Right lobe of liver (tissue), 6 donors: ENCODE results near the gene TMEM130. TPM values are rescaled to one million over a fixed set of nuclear protein-coding genes. Genes with fewer than 3 reads are reported as not detected.

Source experiments
- ATAC-seq, 4 donors: fragments of 200-7000 bp; cut with Tn5 transposase; one replicate each; pipeline ENCODE4 v1.9.1; 2020; ENCODE audit warnings: mild to moderate bottlenecking in 4 of 4, moderate library complexity in 4 of 4
- DNase-seq, 3 donors: peaks; one replicate each; pipeline ENCODE4 v3.0.0-alpha.2; 2020
- H3K27ac ChIP-seq, 3 donors: fragments of 200-600 bp; one replicate each; pipeline ENCODE4 v1.8.0; 2022
- H3K27me3 ChIP-seq, 2 donors: fragments of 200-600 bp; one replicate each; pipeline ENCODE4 v1.8.0; 2022
- H3K36me3 ChIP-seq, 4 donors: fragments of 200-600 bp; sonication (generic) in 1 of 4; one replicate each; pipeline versions ENCODE4 v1.5.1 to v1.8.0; 2017 to 2022; ENCODE audit warnings: control low read depth in 1 of 4
- H3K4me1 ChIP-seq, 4 donors: fragments of 200-600 bp; sonication (generic) in 1 of 4; one replicate each; pipeline versions ENCODE4 v1.5.1 to v1.8.0; 2017 to 2022; ENCODE audit warnings: control low read depth in 1 of 4
- H3K4me3 ChIP-seq, 3 donors: fragments of 200-600 bp; one replicate each; pipeline ENCODE4 v1.8.0; 2022
- H3K9me3 ChIP-seq, 4 donors: fragments of 200-600 bp; sonication (generic) in 1 of 4; one replicate each; pipeline versions ENCODE4 v1.5.1 to v1.8.0; 2017 to 2022; ENCODE audit warnings: control low read depth in 1 of 4
- POLR2A ChIP-seq: fragments of 450-650 bp; IDR thresholded peaks from one replicate; pipeline ENCODE4 v1.6.1; 2017; ENCODE audit warnings: antibody characterized with exemption, mild to moderate bottlenecking
- WGBS: methylation state at CpG from one replicate; pipeline ENCODE4 v1.1.6; 2018; ENCODE audit warnings: low coverage, low lambda C conversion rate; ENCODE audit not compliant: insufficient coverage; ENCODE audit errors: missing lambda C conversion rate; 5-methylcytosine and 5-hydroxymethylcytosine counted together
- intact Hi-C, 2 donors: fragments of 100-400 bp; cut with DNase I; formaldehyde crosslinking; loops; one replicate each; pipeline versions ENCODE4 v1.11.2 to v1.14.1; 2022
- long read RNA-seq: library from polyadenylated mRNA; unstranded; transcript quantifications from one replicate; pipeline ENCODE4 v2.0.0, GENCODE V29; 2019
- total RNA-seq, 6 experiments: library from RNA; depleted of rRNA in 2 of 6; stranded (reverse); fragments of >200 nt in 2 of 6; fragmentation: NEBNext Ultra II Directional in 3 of 6; extraction: Animal tissue kit (Norgen Biotek cat#: 25700) in 3 of 6; gene quantifications; one replicate each; pipeline versions ENCODE4 v1.1.0 to v1.2.4, GENCODE V29; 2016 to 2023
- TF ChIP-seq, protein P1 (sequence below), 4 donors: fragments of 200-600 bp in 3 of 4; fragments of 450-650 bp in 1 of 4; IDR thresholded peaks; one replicate each; pipeline versions ENCODE4 v1.5.1 to v1.8.0; 2016 to 2022; ENCODE audit warnings: antibody characterized with exemption in 4 of 4, mild to moderate bottlenecking in 2 of 4
- donor health status: DM: no; HTN: yes; CAD: no.
- donor health status: DM: no; HTN: no; CAD: no.
- donor health status: DM: no; HTN: no; CAD: no.
- donor health status: DM: no; HTN: yes; CAD: no.
- donor health status: DM: no; HTN: yes; CAD: no.

TMEM130 gene, protein sequence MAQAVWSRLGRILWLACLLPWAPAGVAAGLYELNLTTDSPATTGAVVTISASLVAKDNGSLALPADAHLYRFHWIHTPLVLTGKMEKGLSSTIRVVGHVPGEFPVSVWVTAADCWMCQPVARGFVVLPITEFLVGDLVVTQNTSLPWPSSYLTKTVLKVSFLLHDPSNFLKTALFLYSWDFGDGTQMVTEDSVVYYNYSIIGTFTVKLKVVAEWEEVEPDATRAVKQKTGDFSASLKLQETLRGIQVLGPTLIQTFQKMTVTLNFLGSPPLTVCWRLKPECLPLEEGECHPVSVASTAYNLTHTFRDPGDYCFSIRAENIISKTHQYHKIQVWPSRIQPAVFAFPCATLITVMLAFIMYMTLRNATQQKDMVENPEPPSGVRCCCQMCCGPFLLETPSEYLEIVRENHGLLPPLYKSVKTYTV
- not detected for total RNA-seq
- long read RNA-seq: 0 reads

DNA sequence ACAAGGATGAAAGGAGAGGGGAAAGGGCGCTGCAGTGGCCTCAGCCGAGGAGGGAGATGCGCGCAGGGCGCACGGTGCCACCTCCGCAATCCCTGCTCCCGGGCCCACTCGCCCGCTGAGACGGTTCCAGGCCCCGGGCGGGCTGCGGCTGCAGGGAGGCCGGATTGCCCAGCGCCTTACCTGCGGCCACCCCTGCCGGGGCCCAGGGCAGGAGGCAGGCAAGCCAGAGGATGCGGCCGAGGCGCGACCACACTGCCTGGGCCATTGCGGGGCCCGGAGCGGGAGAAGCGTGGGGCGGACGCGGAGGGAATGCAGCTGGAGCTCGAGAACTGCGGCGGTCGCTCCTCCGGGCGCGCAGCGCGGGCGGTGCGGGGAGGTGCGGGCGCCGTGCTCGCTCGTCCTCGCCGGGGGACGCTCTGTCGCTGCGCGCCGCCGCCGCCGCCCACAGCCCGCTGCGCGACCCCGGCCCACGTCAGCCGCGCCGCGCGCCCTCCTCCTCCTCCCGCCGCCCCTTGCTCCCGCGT is at the start of gene TMEM130:
TMEM130 (minus strand) TSS at position 418 of the 524 bp plus-strand sequence; CDS start at position 265, 153 bp downstream.
- DNase-seq (peak in 1 of 3 donors; percentile 41), ATAC-seq (peak in 1 of 4 donors; percentile 7)
- no peak within 1 kb of the TSS for H3K4me3 ChIP-seq
- no peaks in the 10 kb centered on the region for H3K4me1 ChIP-seq
- H3K27me3 ChIP-seq: peaks cover 0 to 5% of the 10 kb centered on the region in 2 donors
- H3K9me3 ChIP-seq: no peaks in the 10 kb centered on the region
- TF ChIP-seq, protein P1, sequence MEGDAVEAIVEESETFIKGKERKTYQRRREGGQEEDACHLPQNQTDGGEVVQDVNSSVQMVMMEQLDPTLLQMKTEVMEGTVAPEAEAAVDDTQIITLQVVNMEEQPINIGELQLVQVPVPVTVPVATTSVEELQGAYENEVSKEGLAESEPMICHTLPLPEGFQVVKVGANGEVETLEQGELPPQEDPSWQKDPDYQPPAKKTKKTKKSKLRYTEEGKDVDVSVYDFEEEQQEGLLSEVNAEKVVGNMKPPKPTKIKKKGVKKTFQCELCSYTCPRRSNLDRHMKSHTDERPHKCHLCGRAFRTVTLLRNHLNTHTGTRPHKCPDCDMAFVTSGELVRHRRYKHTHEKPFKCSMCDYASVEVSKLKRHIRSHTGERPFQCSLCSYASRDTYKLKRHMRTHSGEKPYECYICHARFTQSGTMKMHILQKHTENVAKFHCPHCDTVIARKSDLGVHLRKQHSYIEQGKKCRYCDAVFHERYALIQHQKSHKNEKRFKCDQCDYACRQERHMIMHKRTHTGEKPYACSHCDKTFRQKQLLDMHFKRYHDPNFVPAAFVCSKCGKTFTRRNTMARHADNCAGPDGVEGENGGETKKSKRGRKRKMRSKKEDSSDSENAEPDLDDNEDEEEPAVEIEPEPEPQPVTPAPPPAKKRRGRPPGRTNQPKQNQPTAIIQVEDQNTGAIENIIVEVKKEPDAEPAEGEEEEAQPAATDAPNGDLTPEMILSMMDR (IDR thresholded peaks at IDR 0.05): no peak
- no peak for TF ChIP-seq POLR2A
- WGBS: no CpG with 5 or more reads among the region's 69 CpGs
- no peak within 1 kb of the TSS for H3K27ac ChIP-seq
- intact Hi-C loops: no loop called here
- H3K36me3 ChIP-seq: no peaks in the 10 kb centered on the region

DNA sequence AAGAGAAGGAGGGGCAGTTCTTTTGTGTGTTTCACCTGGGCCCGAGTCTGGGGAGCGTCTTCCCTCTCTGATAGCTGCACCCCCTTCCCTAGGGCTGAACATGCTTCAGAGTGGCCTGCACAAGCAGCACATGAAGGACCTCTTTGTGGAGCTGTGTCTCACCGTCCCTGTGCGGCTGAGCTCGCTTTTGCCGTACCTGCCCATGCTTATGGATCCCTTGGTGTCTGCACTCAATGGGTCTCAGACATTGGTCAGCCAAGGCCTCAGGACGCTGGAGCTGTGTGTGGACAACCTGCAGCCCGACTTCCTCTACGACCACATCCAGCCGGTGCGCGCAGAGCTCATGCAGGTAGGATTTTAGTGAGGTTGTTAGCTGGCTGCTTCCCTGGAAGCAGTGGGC is 47.5 kb upstream of the TMEM130 start:
- Histone ChIP-seq H3K9me3 (no peaks in the 10 kb centered on the region), H3K4me1 (peaks cover 0 to 5% (median 2%) of the 10 kb centered on the region in 4 donors), H3K4me3 (no peak overlapping the region), H3K27me3 (no peaks in the 10 kb centered on the region), H3K36me3 (peaks cover 7 to 59% (median 25%) of the 10 kb centered on the region in 4 donors), H3K27ac (no peak overlapping the region)
- DNase-seq (no peak), ATAC-seq (no peak)
- TF ChIP-seq, protein P1 (IDR thresholded peaks at IDR 0.05): no peak
- no peak for TF ChIP-seq POLR2A
- intact Hi-C loops: no loop called here
- WGBS: 63% methylated on average over 2 of the region's 12 CpGs

DNA sequence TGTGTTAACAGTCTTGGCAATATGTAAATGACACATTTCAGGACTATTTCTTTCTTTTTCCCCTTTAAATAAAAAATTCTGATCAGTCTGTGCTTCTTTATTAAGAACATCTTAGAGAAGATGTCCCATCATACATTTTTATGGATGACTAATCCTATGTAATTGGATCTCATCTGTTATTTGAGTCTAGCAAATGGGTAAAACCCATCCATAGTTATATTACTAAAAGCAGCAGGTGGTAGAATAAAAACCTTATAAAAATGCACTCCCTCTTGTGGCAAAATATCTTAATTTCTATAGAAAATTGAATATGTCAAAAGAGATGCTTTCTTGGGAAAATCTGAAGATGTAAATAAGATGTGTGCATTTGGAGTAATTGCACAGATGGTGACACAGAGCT is 43.8 kb upstream of the TMEM130 start:
- peaks cover 7 to 88% (median 38%) of the 10 kb centered on the region in 4 donors for H3K36me3 ChIP-seq
- H3K4me3 ChIP-seq: no peak overlapping the region
- H3K4me1 ChIP-seq: no peaks in the 10 kb centered on the region
- no peaks in the 10 kb centered on the region for H3K27me3 ChIP-seq
- H3K9me3 ChIP-seq: no peaks in the 10 kb centered on the region
- ATAC-seq (no peak), DNase-seq (no peak)
- intact Hi-C loops: no loop called here
- no peak overlapping the region for H3K27ac ChIP-seq
- TF ChIP-seq POLR2A: no peak
- TF ChIP-seq, protein P1 (IDR thresholded peaks at IDR 0.05): no peak

DNA sequence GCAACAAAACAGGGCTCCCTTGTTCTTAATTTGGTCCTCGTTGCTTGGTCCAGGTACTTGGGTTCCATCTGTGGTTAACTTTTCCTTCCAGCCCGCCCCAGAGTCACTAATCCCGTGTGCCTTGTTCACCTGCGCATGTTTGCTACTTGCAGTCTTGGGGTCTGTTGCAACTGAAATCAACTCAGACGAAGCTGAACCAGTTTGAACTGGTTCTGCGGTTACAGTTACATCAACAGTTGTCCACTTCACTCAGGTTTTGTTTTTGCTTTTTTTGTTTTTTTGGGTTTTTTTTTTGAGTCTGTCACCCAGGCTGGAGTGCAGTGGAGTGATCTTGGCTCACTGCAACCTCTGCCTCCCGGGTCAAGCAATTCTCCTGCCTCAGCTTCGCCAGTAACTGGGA is 43.2 kb upstream of the TMEM130 start:
- WGBS: 85% methylated on average over 6 of the region's 8 CpGs
- TF ChIP-seq, protein P1 (IDR thresholded peaks at IDR 0.05): no peak
- intact Hi-C loops: no loop called here
- ATAC-seq: no peak
- H3K4me1 ChIP-seq: no peaks in the 10 kb centered on the region
- H3K36me3 ChIP-seq: peaks cover 7 to 89% (median 38%) of the 10 kb centered on the region in 4 donors
- H3K4me3 ChIP-seq: no peak overlapping the region
- no peaks in the 10 kb centered on the region for H3K27me3 ChIP-seq
- H3K9me3 ChIP-seq: no peaks in the 10 kb centered on the region
- no peak for DNase-seq
- no peak overlapping the region for H3K27ac ChIP-seq
